ENCODE measurements around the gene DBR1. TPM values are rescaled to one million over a fixed set of nuclear protein-coding genes. Genes with fewer than 3 reads are reported as not detected.

The DBR1 gene
- total and polyA plus RNA-seq, 7 experiments from 2014 or later: 14.7 to 28.2 (median 20.8) TPM

DNA sequence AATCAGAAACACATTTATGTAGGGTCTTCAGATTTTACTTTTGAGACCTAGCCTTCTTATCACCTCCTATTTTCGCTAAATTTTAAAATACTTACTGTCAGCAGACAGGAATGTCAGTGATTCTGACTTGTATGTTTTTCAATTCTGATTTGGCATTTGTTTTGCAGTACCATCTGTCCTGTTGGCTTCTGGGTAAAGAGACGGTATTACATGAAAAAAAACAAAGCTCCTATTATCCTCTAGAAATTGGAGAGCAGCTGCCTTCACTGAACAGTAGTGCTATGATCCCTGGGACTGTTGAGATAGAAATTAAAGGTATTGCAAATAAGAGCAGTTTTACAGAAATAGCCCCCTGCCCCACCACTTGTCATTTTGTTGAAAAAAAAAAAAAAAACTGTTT, 20.8 kb upstream of the DBR1 start:
- ATAC-seq (no peak), DNase-seq (no peak)
- Mint-ChIP-seq H3K27ac (no peak overlapping the region), H3K9me3 (no peaks in the 10 kb centered on the region), H3K36me3 (peaks cover 0 to 24% (median 16%) of the 10 kb centered on the region in 5 donors), H3K4me1 (peaks cover 22 to 67% (median 57%) of the 10 kb centered on the region in 7 donors), H3K27me3 (no peaks in the 10 kb centered on the region), H3K4me3 (no peak overlapping the region)
- H3K27me3 ChIP-seq (ENCODE audit: control insufficient read depth in 2 of 2, insufficient read depth in 2 of 2, low read length in 2 of 2): no peaks in the 10 kb centered on the region
- ChIA-PET CTCF (interaction anchor here (0.7 kb wide), 1 partner anchor 16 kb away, joined by 4 read pairs; no protein-coding TSS in a partner anchor), POLR2A (no interaction called here)
- no peak overlapping the region for H3K4me3 ChIP-seq (ENCODE audit: low read length)
- intact Hi-C loops (cut with micrococcal nuclease): loop anchor here in 1 of 2 donors (2.0 kb wide), 1 partner anchor 17 kb away; no protein-coding TSS in a partner anchor
- H3K27ac ChIP-seq (ENCODE audit: low read depth, low read length): no peak overlapping the region
- H3K4me1 ChIP-seq (ENCODE audit: control insufficient read depth in 2 of 2, insufficient read depth in 2 of 2, low read length in 2 of 2): no peaks in the 10 kb centered on the region
- no peaks in the 10 kb centered on the region for H3K9me3 ChIP-seq (ENCODE audit: control insufficient read depth in 2 of 3, low read length in 3 of 3)
- peaks cover 0 to 9% (median 0%) of the 10 kb centered on the region in 3 experiments for H3K36me3 ChIP-seq (ENCODE audit: control insufficient read depth in 2 of 3, insufficient read depth in 3 of 3, low read length in 3 of 3)

- Mint-ChIP-seq H3K4me3 (peak overlapping the region; percentile 89 to 99 (median 97)), H3K4me1 (peaks cover 32 to 59% (median 45%) of the 10 kb centered on the region in 7 donors), H3K27ac (peak overlapping the region; percentile 92 to 96 (median 94)), H3K36me3 (peaks cover 0 to 16% (median 10%) of the 10 kb centered on the region in 5 donors), H3K27me3 (peaks cover 0 to 17% (median 9%) of the 10 kb centered on the region in 5 donors), H3K9me3 (no peaks in the 10 kb centered on the region)
- DNase-seq (peak in 4 of 9 donors; percentile 19 to 30 (median 22)), ATAC-seq (peak; percentile 9)
- H3K27ac ChIP-seq (ENCODE audit: low read depth, low read length): peak overlapping the region; percentile 86
- POLR2A ChIA-PET: interaction anchor here (0.6 to 4.0 kb wide), 5 partner anchors 14 to 405 kb away, joined by 3 to 46 read pairs (median 4); partner anchors contain the start of genes CEP70 and DBR1
- H3K27me3 ChIP-seq (ENCODE audit: control insufficient read depth in 2 of 2, insufficient read depth in 2 of 2, low read length in 2 of 2): no peaks in the 10 kb centered on the region
- intact Hi-C loops (cut with micrococcal nuclease): loop anchor here (5.0 to 10.0 kb wide), 9 partner anchors 39 to 1993 kb away; partner anchors contain the start of genes MRPS22 (in 2 of the 2), PIK3CB (in 2 of the 2), STAG1 (in 2 of the 2) and MSL2 (in 1 of the 2)
- CTCF ChIA-PET: interaction anchor here (0.6 kb wide), 1 partner anchor 13 kb away, joined by 3 read pairs; the partner anchor contains the start of gene DBR1
- H3K9me3 ChIP-seq (ENCODE audit: control insufficient read depth in 2 of 3, low read length in 3 of 3): no peaks in the 10 kb centered on the region
- peaks cover 0 to 11% (median 0%) of the 10 kb centered on the region in 3 experiments for H3K36me3 ChIP-seq (ENCODE audit: control insufficient read depth in 2 of 3, insufficient read depth in 3 of 3, low read length in 3 of 3)
- H3K4me1 ChIP-seq (ENCODE audit: control insufficient read depth in 2 of 2, insufficient read depth in 2 of 2, low read length in 2 of 2): peaks cover 13 to 24% of the 10 kb centered on the region in 2 donors
- H3K4me3 ChIP-seq (ENCODE audit: low read length): peak overlapping the region; percentile 98
Observed at GRCh38 chr3:138188013-138188730, 13.5 kb upstream of the DBR1 start.

DNA sequence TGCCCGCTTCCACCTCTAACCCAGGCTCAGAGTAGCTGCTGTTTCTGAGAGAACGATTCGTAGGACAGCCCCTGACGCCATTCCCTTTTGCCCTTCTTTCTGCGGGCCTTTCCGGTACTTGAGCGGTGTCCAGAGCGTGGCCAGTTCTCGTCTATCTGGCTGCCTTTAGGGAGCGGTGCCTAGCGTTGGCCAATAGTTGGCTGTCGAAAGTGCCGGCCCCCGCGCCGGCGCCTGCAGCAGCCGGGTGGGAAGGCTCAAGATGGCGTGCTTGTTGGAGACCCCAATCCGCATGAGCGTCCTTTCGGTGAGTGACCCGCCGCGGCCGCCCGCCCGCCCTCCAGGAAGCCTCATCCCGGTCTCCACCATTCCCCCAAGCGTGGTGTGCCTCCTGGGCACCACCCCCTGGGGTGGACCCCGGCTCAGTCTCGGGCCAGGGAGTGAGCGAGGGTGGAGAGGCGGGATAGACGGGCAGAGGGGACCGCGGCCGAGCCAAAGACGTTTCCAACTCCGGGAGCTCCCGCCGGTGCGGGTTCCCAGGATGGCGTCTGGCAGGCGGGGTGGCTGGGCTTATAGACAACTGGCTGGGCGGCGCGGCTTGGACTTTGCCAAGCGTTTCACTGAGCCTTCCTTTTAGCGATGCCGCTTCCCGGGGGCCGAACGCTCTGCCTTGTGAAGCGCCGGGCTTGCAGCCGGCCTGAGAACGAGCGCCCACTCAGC, 12.7 kb upstream of the DBR1 start, which contains the start of gene ARMC8:
ARMC8 (plus strand) TSS at position 6 of the 717 bp plus-strand sequence; CDS start at position 260, 254 bp downstream.
- no peaks in the 10 kb centered on the region for H3K9me3 Mint-ChIP-seq
- peaks cover 13 to 24% of the 10 kb centered on the region in 2 donors for H3K4me1 ChIP-seq (ENCODE audit: control insufficient read depth in 2 of 2, insufficient read depth in 2 of 2, low read length in 2 of 2)
- peak in 1 of 9 donors; percentile 32 for DNase-seq
- peaks cover 0 to 8% (median 0%) of the 10 kb centered on the region in 3 experiments for H3K36me3 ChIP-seq (ENCODE audit: control insufficient read depth in 2 of 3, insufficient read depth in 3 of 3, low read length in 3 of 3)
- H3K36me3 Mint-ChIP-seq: peaks cover 0 to 15% (median 10%) of the 10 kb centered on the region in 5 donors
- intact Hi-C loops (cut with micrococcal nuclease): loop anchor here (1.0 to 10.0 kb wide), 14 partner anchors 13 to 1993 kb away; partner anchors contain the start of genes DBR1 (in 2 of the 2), MRPS22 (in 2 of the 2), NME9 (in 2 of the 2) and PIK3CB (in 2 of the 2)
- peak within 1 kb of the TSS; percentile 98 for H3K4me3 ChIP-seq (ENCODE audit: low read length)
- ChIA-PET CTCF (interaction anchor here (0.6 kb wide), 2 partner anchors 12 to 138 kb away, joined by 3 to 4 read pairs; partner anchors contain the start of gene DBR1), POLR2A (interaction anchor here (0.6 to 4.0 kb wide), 8 partner anchors 13 to 1878 kb away, joined by 3 to 46 read pairs (median 4); partner anchors contain the start of genes CEP70 and DBR1)
- peak within 1 kb of the TSS; percentile 86 for H3K27ac ChIP-seq (ENCODE audit: low read depth, low read length)
- H3K27ac Mint-ChIP-seq: peak within 1 kb of the TSS; percentile 92 to 96 (median 94)
- H3K4me3 Mint-ChIP-seq: peak within 1 kb of the TSS; percentile 89 to 99 (median 97)
- H3K4me1 Mint-ChIP-seq: peaks cover 32 to 54% (median 45%) of the 10 kb centered on the region in 7 donors
- no peaks in the 10 kb centered on the region for H3K27me3 ChIP-seq (ENCODE audit: control insufficient read depth in 2 of 2, insufficient read depth in 2 of 2, low read length in 2 of 2)
- peaks cover 0 to 17% (median 9%) of the 10 kb centered on the region in 5 donors for H3K27me3 Mint-ChIP-seq
- ATAC-seq: peak; percentile 66
- H3K9me3 ChIP-seq (ENCODE audit: control insufficient read depth in 2 of 3, low read length in 3 of 3): no peaks in the 10 kb centered on the region

DNA sequence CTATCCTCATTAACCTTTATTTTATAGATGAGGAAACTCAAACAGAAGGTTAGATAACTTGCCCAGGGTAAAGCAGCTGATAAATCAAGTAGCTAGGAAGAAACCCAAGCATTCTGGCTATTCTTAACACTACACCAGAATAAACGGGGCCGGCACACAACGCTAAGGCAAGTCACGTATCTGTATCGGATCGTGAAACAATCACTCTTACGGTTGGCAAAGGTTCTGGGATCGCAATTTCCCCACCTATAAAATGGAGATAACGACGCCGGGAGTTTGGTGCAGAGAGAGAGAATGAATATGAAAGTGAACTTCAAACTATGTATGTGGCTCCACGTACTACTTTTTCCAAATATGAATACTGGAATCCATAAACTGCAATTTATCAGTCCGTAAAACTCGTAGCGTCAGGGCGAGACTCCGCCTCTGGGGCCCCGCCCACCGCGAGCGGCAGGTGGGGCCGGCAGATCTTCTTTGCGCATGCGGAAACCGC, 12.1 kb upstream of the DBR1 start:
- no peaks in the 10 kb centered on the region for H3K9me3 Mint-ChIP-seq
- H3K4me3 ChIP-seq (ENCODE audit: low read length): peak overlapping the region; percentile 98
- ChIA-PET CTCF (interaction anchor here (0.6 to 1.4 kb wide), 3 partner anchors 139 to 142 kb away, joined by 3 to 7 read pairs (median 4); no protein-coding TSS in a partner anchor), POLR2A (interaction anchor here (0.6 to 4.0 kb wide), 7 partner anchors 12 to 1877 kb away, joined by 3 to 46 read pairs (median 4); partner anchors contain the start of genes CEP70 and DBR1)
- H3K27me3 ChIP-seq (ENCODE audit: control insufficient read depth in 2 of 2, insufficient read depth in 2 of 2, low read length in 2 of 2): no peaks in the 10 kb centered on the region
- peaks cover 32 to 54% (median 45%) of the 10 kb centered on the region in 7 donors for H3K4me1 Mint-ChIP-seq
- intact Hi-C loops (cut with micrococcal nuclease): loop anchor here (1.0 to 10.0 kb wide), 14 partner anchors 13 to 1992 kb away; partner anchors contain the start of genes DBR1 (in 2 of the 2), MRPS22 (in 2 of the 2), NME9 (in 2 of the 2) and PIK3CB (in 2 of the 2)
- peak overlapping the region; percentile 89 to 99 (median 97) for H3K4me3 Mint-ChIP-seq
- peak overlapping the region; percentile 92 to 96 (median 93) for H3K27ac Mint-ChIP-seq
- peak; percentile 96 for ATAC-seq
- DNase-seq: peak; percentile 83 to 91 (median 87)
- peaks cover 0 to 19% (median 9%) of the 10 kb centered on the region in 5 donors for H3K27me3 Mint-ChIP-seq
- H3K9me3 ChIP-seq (ENCODE audit: control insufficient read depth in 2 of 3, low read length in 3 of 3): no peaks in the 10 kb centered on the region
- peak overlapping the region; percentile 86 for H3K27ac ChIP-seq (ENCODE audit: low read depth, low read length)
- H3K36me3 Mint-ChIP-seq: peaks cover 0 to 15% (median 10%) of the 10 kb centered on the region in 5 donors
- peaks cover 13 to 24% of the 10 kb centered on the region in 2 donors for H3K4me1 ChIP-seq (ENCODE audit: control insufficient read depth in 2 of 2, insufficient read depth in 2 of 2, low read length in 2 of 2)
- peaks cover 0 to 7% (median 0%) of the 10 kb centered on the region in 3 experiments for H3K36me3 ChIP-seq (ENCODE audit: control insufficient read depth in 2 of 3, insufficient read depth in 3 of 3, low read length in 3 of 3)

DNA sequence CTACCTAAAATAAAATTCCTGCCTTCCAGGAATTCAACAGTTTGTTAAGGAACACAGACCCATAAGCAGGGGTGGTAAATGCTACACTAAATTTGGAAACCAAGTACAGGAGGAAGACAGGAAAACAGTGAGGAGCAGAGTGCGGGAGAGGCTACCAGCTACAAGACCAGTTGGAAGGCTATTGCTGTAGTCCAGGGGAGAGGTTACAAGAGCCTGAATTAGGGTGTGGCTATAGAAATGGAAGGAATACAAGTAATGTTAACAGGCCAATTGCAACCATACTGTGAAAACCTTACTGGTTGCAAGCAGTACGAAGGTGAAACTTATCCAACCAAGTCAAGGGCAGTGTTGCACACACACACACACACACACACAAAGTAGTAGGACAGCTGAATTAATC, 11.5 kb upstream of the DBR1 start:
- Mint-ChIP-seq H3K9me3 (no peaks in the 10 kb centered on the region), H3K4me3 (peak overlapping the region; percentile 63 to 99 (median 96)), H3K27ac (peak overlapping the region in 8 of 9 donors; percentile 38 to 96 (median 92)), H3K4me1 (peaks cover 26 to 48% (median 39%) of the 10 kb centered on the region in 7 donors), H3K27me3 (peaks cover 0 to 24% (median 9%) of the 10 kb centered on the region in 5 donors), H3K36me3 (peaks cover 0 to 9% (median 4%) of the 10 kb centered on the region in 5 donors)
- H3K27ac ChIP-seq (ENCODE audit: low read depth, low read length): peak overlapping the region; percentile 86
- peaks cover 13 to 24% of the 10 kb centered on the region in 2 donors for H3K4me1 ChIP-seq (ENCODE audit: control insufficient read depth in 2 of 2, insufficient read depth in 2 of 2, low read length in 2 of 2)
- ATAC-seq (no peak), DNase-seq (no peak)
- intact Hi-C loops (cut with micrococcal nuclease): loop anchor here (2.0 to 10.0 kb wide), 11 partner anchors 41 to 1991 kb away; partner anchors contain the start of genes MRPS22 (in 2 of the 2), PIK3CB (in 2 of the 2), STAG1 (in 2 of the 2) and CEP70 (in 1 of the 2)
- H3K27me3 ChIP-seq (ENCODE audit: control insufficient read depth in 2 of 2, insufficient read depth in 2 of 2, low read length in 2 of 2): no peaks in the 10 kb centered on the region
- ChIA-PET CTCF (interaction anchor here (0.7 to 1.4 kb wide), 2 partner anchors 142 kb away, joined by 3 to 7 read pairs; no protein-coding TSS in a partner anchor), POLR2A (interaction anchor here (1.4 to 4.0 kb wide), 5 partner anchors 12 to 1157 kb away, joined by 3 to 46 read pairs (median 6); partner anchors contain the start of genes CEP70 and DBR1)
- peaks cover 0 to 7% (median 0%) of the 10 kb centered on the region in 3 experiments for H3K36me3 ChIP-seq (ENCODE audit: control insufficient read depth in 2 of 3, insufficient read depth in 3 of 3, low read length in 3 of 3)
- H3K9me3 ChIP-seq (ENCODE audit: control insufficient read depth in 2 of 3, low read length in 3 of 3): no peaks in the 10 kb centered on the region
- H3K4me3 ChIP-seq (ENCODE audit: low read length): peak overlapping the region; percentile 98

Data from naive thymus-derived CD4-positive, alpha-beta T cell (primary cell).